Erythroblast (primary cell): Measurements from ENCODE around the gene WDR19.

Experiments
- GATA1 ChIP-seq: IDR thresholded peaks from 2 replicates; pipeline ENCODE4 v1.6.1; 2011; ENCODE audit warnings: low read depth, mild to moderate bottlenecking, control low read depth, low read length, moderate library complexity
- POLR2A ChIP-seq: IDR thresholded peaks from 2 replicates; pipeline ENCODE4 v1.6.1; 2011; ENCODE audit warnings: mild to moderate bottlenecking, low read length

- no peak for TF ChIP-seq POLR2A
- TF ChIP-seq GATA1 = no peak
Observed at GRCh38 chr4:39331191-39331590, 148.9 kb downstream of the WDR19 start.
